ENCODE measurements around the gene SYT15. TPM values are rescaled to one million over a fixed set of nuclear protein-coding genes. Genes with fewer than 3 reads are reported as not detected.

The SYT15 gene
- total RNA-seq, 2 donors from 2014 or later = 1.3 to 3.2 TPM

DNA sequence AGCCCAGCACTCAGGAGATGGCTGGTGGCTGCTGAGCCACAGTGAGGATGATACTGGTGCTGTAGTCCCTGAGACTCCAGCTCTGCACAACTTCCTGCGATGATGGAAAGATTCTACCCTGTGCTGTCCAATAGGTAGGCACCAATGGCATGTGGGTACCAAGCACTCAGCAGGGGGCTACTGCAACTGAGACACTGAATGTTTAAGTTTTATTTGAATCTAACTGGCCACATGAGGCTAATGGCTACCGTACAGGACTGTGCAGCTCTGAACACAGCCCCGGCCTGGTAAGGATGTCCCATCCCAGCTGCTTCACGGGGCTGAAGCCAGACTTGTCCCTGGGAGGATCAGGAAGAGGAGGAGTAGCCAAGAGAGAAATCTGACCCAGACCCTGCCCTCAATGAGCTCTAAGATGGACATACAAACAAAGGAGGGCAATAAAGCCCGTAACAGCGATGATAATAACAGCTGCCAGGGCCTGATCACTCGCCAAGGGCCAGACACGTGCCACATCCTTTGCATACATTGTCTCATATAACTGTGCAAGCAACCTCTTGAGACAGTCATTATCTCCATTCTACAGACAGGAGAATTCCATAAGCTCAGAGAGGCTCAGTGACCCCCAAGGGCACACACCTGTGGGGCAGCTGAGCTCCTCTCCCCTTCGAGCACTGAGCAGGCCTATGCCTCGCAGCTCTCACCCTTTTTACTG is 26.2 kb upstream of the SYT15 start:
- DNase-seq = peak; percentile 40
- Histone ChIP-seq H3K27me3 (ENCODE audit: control insufficient read depth, insufficient read depth, low read length, poor library complexity, severe bottlenecking) (peaks cover 23% of the 10 kb centered on the region), H3K4me1 (ENCODE audit: control insufficient read depth, insufficient read depth, low read length) (peaks cover 7% of the 10 kb centered on the region), H3K9ac (ENCODE audit: extremely low read depth, low read length, poor library complexity, severe bottlenecking) (no peak overlapping the region), H3K36me3 (ENCODE audit: control insufficient read depth, insufficient read depth, low read length) (no peaks in the 10 kb centered on the region), H3K4me3 (ENCODE audit: low read length) (no peak overlapping the region), H3K27ac (ENCODE audit: low read depth, low read length) (no peak overlapping the region), H3K9me3 (ENCODE audit: control insufficient read depth, low read length) (no peaks in the 10 kb centered on the region)
- Mint-ChIP-seq H3K27ac (no peak overlapping the region), H3K9me3 (no peaks in the 10 kb centered on the region), H3K27me3 (ENCODE audit: insufficient read depth) (no peaks in the 10 kb centered on the region), H3K36me3 (ENCODE audit: low read depth) (peaks cover 2% of the 10 kb centered on the region), H3K4me1 (peaks cover 3% of the 10 kb centered on the region), H3K4me3 (no peak overlapping the region)
- 92 to 94% methylated on average over 10 of the region's 10 CpGs for WGBS, 2 experiments (ENCODE audit: insufficient coverage in 1 of 2, insufficient read length in 1 of 2)
- TF ChIP-seq, protein P1, sequence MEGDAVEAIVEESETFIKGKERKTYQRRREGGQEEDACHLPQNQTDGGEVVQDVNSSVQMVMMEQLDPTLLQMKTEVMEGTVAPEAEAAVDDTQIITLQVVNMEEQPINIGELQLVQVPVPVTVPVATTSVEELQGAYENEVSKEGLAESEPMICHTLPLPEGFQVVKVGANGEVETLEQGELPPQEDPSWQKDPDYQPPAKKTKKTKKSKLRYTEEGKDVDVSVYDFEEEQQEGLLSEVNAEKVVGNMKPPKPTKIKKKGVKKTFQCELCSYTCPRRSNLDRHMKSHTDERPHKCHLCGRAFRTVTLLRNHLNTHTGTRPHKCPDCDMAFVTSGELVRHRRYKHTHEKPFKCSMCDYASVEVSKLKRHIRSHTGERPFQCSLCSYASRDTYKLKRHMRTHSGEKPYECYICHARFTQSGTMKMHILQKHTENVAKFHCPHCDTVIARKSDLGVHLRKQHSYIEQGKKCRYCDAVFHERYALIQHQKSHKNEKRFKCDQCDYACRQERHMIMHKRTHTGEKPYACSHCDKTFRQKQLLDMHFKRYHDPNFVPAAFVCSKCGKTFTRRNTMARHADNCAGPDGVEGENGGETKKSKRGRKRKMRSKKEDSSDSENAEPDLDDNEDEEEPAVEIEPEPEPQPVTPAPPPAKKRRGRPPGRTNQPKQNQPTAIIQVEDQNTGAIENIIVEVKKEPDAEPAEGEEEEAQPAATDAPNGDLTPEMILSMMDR (conservative IDR thresholded peaks at IDR 0.05) = no peak

- H3K4me3 Mint-ChIP-seq = no peak overlapping the region
- peak; percentile 41 for DNase-seq
- H3K9me3 Mint-ChIP-seq = no peaks in the 10 kb centered on the region
Observed at GRCh38 chr10:46553238-46554049, 25.5 kb upstream of the SYT15 start.

GRCh38 chr10:46554166-46554781 is 24.7 kb upstream of the SYT15 start:
- peaks cover 8% of the 10 kb centered on the region for H3K4me1 Mint-ChIP-seq
- no peak overlapping the region for H3K4me3 Mint-ChIP-seq
- no peak overlapping the region for H3K27ac ChIP-seq (ENCODE audit: low read depth, low read length)
- no peak overlapping the region for H3K4me3 ChIP-seq (ENCODE audit: low read length)
- no peak overlapping the region for H3K9ac ChIP-seq (ENCODE audit: extremely low read depth, low read length, poor library complexity, severe bottlenecking)
- peak; percentile 35 for DNase-seq
- H3K27ac Mint-ChIP-seq = no peak overlapping the region
- H3K4me1 ChIP-seq (ENCODE audit: control insufficient read depth, insufficient read depth, low read length) = peaks cover 11% of the 10 kb centered on the region
- no peaks in the 10 kb centered on the region for H3K36me3 ChIP-seq (ENCODE audit: control insufficient read depth, insufficient read depth, low read length)
- peaks cover 34% of the 10 kb centered on the region for H3K27me3 ChIP-seq (ENCODE audit: control insufficient read depth, insufficient read depth, low read length, poor library complexity, severe bottlenecking)
- WGBS, 2 experiments (ENCODE audit: insufficient coverage in 1 of 2, insufficient read length in 1 of 2) = 86 to 87% methylated on average over 7 of the region's 7 CpGs
- H3K9me3 Mint-ChIP-seq = no peaks in the 10 kb centered on the region
- H3K27me3 Mint-ChIP-seq (ENCODE audit: insufficient read depth) = no peaks in the 10 kb centered on the region
- no peaks in the 10 kb centered on the region for H3K9me3 ChIP-seq (ENCODE audit: control insufficient read depth, low read length)
- TF ChIP-seq, protein P1 (conservative IDR thresholded peaks at IDR 0.05) = no peak
- no peaks in the 10 kb centered on the region for H3K36me3 Mint-ChIP-seq (ENCODE audit: low read depth)

More at GRCh38 chr10:46553238-46554049, 25.5 kb upstream of the SYT15 start:
- H3K36me3 ChIP-seq (ENCODE audit: control insufficient read depth, insufficient read depth, low read length) = no peaks in the 10 kb centered on the region
- H3K9ac ChIP-seq (ENCODE audit: extremely low read depth, low read length, poor library complexity, severe bottlenecking) = no peak overlapping the region
- Mint-ChIP-seq H3K27ac (no peak overlapping the region), H3K27me3 (ENCODE audit: insufficient read depth) (no peaks in the 10 kb centered on the region), H3K36me3 (ENCODE audit: low read depth) (peaks cover 2% of the 10 kb centered on the region), H3K4me1 (peaks cover 8% of the 10 kb centered on the region)
- H3K4me1 ChIP-seq (ENCODE audit: control insufficient read depth, insufficient read depth, low read length) = peaks cover 10% of the 10 kb centered on the region
- peaks cover 28% of the 10 kb centered on the region for H3K27me3 ChIP-seq (ENCODE audit: control insufficient read depth, insufficient read depth, low read length, poor library complexity, severe bottlenecking)
- H3K4me3 ChIP-seq (ENCODE audit: low read length) = no peak overlapping the region
- 90 to 92% methylated on average over 2 of the region's 2 CpGs for WGBS, 2 experiments (ENCODE audit: insufficient coverage in 1 of 2, insufficient read length in 1 of 2)
- TF ChIP-seq, protein P1 (conservative IDR thresholded peaks at IDR 0.05) = no peak
- H3K9me3 ChIP-seq (ENCODE audit: control insufficient read depth, low read length) = no peaks in the 10 kb centered on the region
- no peak overlapping the region for H3K27ac ChIP-seq (ENCODE audit: low read depth, low read length)

Measured in endodermal cell (in vitro differentiated cells).